ENCODE data around the gene BLTP2.
A peak's percentile ranks its signal among the peaks of the same experiment; 100 is the strongest.

BLTP2 gene

DNA sequence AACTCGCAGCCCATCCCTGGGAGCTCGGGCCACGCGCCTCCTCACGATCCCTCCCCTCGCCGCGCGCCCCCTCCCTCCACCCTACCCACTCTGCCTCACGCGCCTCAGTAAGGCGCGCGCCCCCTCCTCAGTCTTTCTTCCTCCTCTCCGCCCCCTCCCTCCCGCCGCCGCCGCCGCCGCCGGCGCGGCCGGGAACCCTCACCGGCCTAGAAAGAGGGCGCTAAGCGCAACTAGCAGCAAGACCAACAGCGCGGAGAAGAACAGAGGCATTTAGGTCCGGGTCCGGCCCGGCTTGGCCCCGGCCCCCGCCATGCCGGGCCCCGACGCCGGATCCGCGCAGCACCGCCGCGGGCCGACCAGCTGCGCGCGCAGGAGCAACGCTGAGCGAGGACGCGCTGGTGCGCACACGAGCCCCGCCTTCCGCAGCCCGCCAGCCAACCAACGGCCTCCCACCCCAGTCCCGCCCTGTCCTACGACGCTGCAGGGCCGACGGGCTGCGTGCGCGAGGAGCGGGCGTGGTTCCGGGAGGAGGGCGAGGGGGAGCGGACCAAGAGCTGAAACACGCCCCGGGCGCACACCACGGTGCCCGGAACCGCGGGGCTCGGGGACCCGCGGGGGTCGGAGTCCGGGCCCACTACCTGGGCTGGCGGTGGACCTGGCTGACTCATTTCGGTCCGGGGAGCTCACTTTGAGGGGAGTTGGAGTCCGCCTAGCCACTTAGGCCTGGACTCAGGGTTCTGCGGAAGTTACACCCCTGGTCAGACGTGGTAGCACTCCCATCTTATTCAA is at the start of gene BLTP2:
TSS of gene BLTP2 (minus strand) at position 372 of the 789 bp plus-strand sequence. CDS start at position 270, 102 bp downstream.
- Mint-ChIP-seq H3K36me3 (ENCODE audit: low read depth) (peaks cover 39% of the 10 kb centered on the region), H3K4me1 (ENCODE audit: low read depth) (peaks cover 36% of the 10 kb centered on the region), H3K27ac (peak within 1 kb of the TSS; percentile 91), H3K27me3 (ENCODE audit: low read depth) (no peaks in the 10 kb centered on the region), H3K9me3 (no peaks in the 10 kb centered on the region), H3K4me3 (peak within 1 kb of the TSS; percentile 89)

DNA sequence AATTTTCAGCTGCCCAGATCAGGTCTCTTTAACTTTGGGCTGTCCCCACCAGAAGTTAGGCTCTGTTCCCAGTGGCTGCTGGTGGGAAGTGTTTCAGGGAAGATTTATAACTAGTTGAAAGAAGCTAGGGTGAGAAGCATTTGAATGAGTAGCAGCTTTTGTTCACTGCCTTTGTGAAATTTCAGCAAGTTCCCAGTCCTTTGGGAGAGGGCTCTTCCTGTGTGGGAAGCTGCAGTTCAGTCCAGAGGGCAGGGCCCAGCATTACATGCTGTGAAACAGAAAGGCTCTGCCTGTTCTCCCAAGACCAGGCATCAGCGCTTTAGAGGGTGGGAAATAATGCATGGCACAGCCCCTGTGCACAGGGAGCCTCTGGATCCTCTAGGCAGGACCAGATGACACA is 48.9 kb upstream of the BLTP2 start:
- H3K4me1 Mint-ChIP-seq (ENCODE audit: low read depth): no peaks in the 10 kb centered on the region
- H3K36me3 Mint-ChIP-seq (ENCODE audit: low read depth): peaks cover 49% of the 10 kb centered on the region
- H3K27ac Mint-ChIP-seq: no peak overlapping the region
- H3K27me3 Mint-ChIP-seq (ENCODE audit: low read depth): no peaks in the 10 kb centered on the region
- H3K9me3 Mint-ChIP-seq: no peaks in the 10 kb centered on the region
- H3K4me3 Mint-ChIP-seq: no peak overlapping the region

DNA sequence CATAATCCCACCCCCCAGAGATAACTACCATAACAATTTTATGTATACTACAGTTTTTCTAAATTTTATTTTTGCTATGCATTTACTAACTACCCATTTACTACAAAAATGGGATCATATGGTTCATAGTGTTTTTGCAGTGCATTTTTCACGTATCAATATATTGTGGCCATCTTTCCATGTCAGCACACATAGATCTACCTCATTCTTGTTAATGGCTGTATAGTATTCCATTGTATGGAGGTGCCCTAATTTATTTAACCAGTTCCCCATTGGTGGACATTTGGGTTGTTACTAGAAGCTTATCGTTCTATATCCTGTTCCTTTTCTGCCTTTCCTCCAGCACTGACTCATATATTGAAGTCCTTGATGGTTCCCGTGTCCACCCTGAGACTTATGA is 44.1 kb upstream of the BLTP2 start:
- Mint-ChIP-seq H3K4me3 (no peak overlapping the region), H3K9me3 (no peaks in the 10 kb centered on the region), H3K27ac (no peak overlapping the region), H3K36me3 (ENCODE audit: low read depth) (peaks cover 65% of the 10 kb centered on the region), H3K4me1 (ENCODE audit: low read depth) (no peaks in the 10 kb centered on the region), H3K27me3 (ENCODE audit: low read depth) (no peaks in the 10 kb centered on the region)

DNA sequence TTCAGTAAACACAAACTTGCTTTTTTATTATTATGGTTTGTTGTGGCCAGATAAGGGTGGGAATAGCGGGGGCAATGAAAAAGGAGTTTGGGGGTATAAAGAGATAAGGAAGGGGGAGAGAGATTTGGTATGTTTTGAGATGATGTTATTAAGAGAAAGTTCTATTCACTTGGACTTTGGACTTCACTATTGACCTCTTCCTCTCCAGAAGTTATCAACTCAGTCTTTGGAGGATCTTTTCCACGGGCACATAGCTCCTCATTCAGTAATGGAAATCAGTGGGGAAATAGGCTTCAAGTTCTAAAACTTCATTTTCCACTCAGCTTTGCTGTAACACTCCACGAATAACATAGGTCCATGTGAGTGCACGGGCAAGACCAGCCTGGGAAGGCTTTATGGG is 43.5 kb upstream of the BLTP2 start:
- no peaks in the 10 kb centered on the region for H3K27me3 Mint-ChIP-seq (ENCODE audit: low read depth)
- no peaks in the 10 kb centered on the region for H3K4me1 Mint-ChIP-seq (ENCODE audit: low read depth)
- peaks cover 63% of the 10 kb centered on the region for H3K36me3 Mint-ChIP-seq (ENCODE audit: low read depth)
- no peaks in the 10 kb centered on the region for H3K9me3 Mint-ChIP-seq
- no peak overlapping the region for H3K4me3 Mint-ChIP-seq
- H3K27ac Mint-ChIP-seq: no peak overlapping the region

DNA sequence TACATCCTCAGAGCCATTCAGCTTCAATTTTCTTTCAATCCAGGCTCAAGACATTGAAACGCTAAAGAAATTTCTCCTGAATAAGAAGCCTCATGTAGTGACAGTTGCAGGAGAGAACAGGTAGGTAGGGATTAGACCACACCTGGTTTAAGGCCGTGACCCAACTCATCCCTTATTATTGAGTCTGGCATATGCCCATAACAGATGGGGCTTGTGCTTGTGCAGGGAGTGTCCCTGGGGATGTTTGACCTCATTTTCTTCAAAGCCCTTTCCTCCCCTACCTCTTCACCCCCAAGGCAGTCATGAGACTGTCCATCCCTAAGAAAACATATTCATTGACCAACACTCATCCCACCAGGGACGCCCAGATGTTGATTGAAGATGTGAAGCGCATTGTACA is 41.3 kb upstream of the BLTP2 start:
- no peaks in the 10 kb centered on the region for H3K4me1 Mint-ChIP-seq (ENCODE audit: low read depth)
- H3K36me3 Mint-ChIP-seq (ENCODE audit: low read depth): peaks cover 70% of the 10 kb centered on the region
- no peak overlapping the region for H3K4me3 Mint-ChIP-seq
- no peaks in the 10 kb centered on the region for H3K9me3 Mint-ChIP-seq
- H3K27ac Mint-ChIP-seq: no peak overlapping the region
- no peaks in the 10 kb centered on the region for H3K27me3 Mint-ChIP-seq (ENCODE audit: low read depth)

DNA sequence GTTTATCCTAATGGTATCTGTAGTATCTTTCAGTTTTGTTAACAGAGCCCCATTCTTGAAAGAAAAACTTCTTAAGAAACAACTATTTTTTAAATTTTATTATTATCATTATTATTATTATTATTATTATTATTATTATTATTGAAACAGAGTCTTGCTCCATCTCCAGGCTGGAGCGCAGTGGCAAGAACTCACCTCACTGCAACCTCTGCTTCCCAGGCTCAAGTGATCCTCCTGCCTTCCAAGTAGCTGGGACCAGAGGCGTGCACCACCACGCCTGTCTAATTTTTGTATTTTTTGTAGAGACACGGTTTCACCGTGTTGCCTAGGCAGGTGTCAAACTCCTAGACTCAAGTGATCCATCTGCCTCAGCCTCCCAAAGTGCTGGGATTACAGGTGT is 40.4 kb upstream of the BLTP2 start:
- H3K36me3 Mint-ChIP-seq (ENCODE audit: low read depth): peaks cover 66% of the 10 kb centered on the region
- no peaks in the 10 kb centered on the region for H3K9me3 Mint-ChIP-seq
- no peaks in the 10 kb centered on the region for H3K27me3 Mint-ChIP-seq (ENCODE audit: low read depth)
- no peak overlapping the region for H3K27ac Mint-ChIP-seq
- H3K4me3 Mint-ChIP-seq: no peak overlapping the region
- H3K4me1 Mint-ChIP-seq (ENCODE audit: low read depth): no peaks in the 10 kb centered on the region

DNA sequence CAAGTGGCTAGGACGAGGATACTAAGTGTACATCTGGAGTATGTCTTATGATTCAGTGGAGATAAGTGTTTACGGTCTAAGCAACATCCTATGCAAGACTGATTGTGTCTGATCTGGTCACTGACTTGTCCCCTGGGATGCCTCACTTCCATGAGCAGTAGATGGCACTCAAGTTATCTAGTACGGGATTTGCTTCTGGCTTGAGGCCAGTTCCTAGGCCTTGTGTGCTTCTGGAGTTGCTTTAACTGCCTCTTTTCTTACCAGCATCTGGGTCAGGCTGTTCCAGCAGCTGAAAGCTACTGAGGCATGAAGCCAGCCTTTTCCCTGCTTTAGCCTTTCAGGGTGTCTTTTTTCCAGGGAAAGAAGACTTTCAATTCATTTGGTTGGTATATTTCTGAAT is 40.0 kb upstream of the BLTP2 start:
- H3K36me3 Mint-ChIP-seq (ENCODE audit: low read depth): peaks cover 62% of the 10 kb centered on the region
- no peaks in the 10 kb centered on the region for H3K27me3 Mint-ChIP-seq (ENCODE audit: low read depth)
- no peaks in the 10 kb centered on the region for H3K4me1 Mint-ChIP-seq (ENCODE audit: low read depth)
- H3K9me3 Mint-ChIP-seq: no peaks in the 10 kb centered on the region
- H3K4me3 Mint-ChIP-seq: no peak overlapping the region
- no peak overlapping the region for H3K27ac Mint-ChIP-seq

DNA sequence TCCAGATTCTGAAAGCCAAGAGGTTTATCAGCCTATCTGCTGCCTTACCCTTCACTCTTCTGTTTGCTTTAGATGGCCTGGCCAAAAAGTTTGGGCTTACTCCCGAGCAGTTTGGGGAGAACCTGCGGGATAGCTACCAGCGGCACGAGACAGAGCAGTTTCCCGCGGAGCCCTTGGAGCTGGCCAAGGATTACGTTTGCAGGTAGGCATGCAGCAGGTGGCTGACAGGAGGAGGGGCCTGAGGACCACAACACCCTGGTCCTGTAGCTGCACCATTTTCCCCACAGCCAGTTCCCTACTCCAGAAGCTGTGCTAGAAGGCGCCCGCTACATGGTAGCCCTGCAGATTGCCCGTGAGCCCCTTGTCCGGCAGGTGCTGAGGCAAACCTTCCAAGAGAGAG is 37.7 kb upstream of the BLTP2 start:
- no peaks in the 10 kb centered on the region for H3K4me1 Mint-ChIP-seq (ENCODE audit: low read depth)
- H3K9me3 Mint-ChIP-seq: no peaks in the 10 kb centered on the region
- no peaks in the 10 kb centered on the region for H3K27me3 Mint-ChIP-seq (ENCODE audit: low read depth)
- no peak overlapping the region for H3K27ac Mint-ChIP-seq
- peaks cover 50% of the 10 kb centered on the region for H3K36me3 Mint-ChIP-seq (ENCODE audit: low read depth)
- H3K4me3 Mint-ChIP-seq: no peak overlapping the region

DNA sequence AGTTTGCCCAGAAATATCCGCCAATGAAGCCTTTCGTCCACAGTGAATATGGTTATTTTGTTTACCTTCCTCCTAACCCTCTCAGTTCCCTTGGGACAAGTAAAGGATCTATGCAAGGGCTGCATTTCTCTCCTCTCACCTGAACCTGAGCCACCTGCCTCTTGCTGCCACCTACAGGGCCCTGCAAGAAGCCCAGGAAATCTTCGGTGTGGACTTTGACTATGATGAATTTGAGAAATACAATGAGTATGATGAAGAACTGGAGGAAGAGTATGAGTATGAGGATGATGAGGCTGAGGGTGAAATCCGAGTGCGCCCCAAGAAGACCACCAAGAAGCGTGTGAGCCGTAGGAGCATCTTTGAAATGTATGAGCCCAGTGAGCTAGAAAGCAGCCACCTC is 31.0 kb upstream of the BLTP2 start:
- Mint-ChIP-seq H3K27me3 (ENCODE audit: low read depth) (no peaks in the 10 kb centered on the region), H3K9me3 (no peaks in the 10 kb centered on the region), H3K4me3 (no peak overlapping the region), H3K36me3 (ENCODE audit: low read depth) (peaks cover 53% of the 10 kb centered on the region), H3K4me1 (ENCODE audit: low read depth) (peaks cover 3% of the 10 kb centered on the region), H3K27ac (no peak overlapping the region)

DNA sequence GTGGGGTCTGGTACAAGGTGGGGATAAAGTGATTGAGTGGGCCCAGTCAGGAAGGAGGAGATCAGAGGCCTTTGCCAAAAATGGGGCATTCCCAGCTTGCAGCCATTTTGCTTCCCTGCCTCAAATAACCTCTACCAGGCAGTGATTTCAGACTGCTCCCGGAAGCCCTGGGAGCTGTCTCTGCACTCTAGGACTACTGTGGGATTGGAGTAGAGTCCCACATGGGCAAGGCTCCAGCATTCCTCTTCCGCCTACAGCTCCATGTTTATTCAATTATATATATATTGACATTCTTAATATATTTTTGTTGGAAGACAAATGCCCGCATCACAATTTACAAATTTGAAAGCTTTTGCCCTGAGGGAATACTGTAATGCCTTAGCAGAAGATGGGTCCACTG is 30.5 kb upstream of the BLTP2 start:
- Mint-ChIP-seq H3K9me3 (no peaks in the 10 kb centered on the region), H3K27me3 (ENCODE audit: low read depth) (no peaks in the 10 kb centered on the region), H3K4me1 (ENCODE audit: low read depth) (peaks cover 5% of the 10 kb centered on the region), H3K4me3 (no peak overlapping the region), H3K36me3 (ENCODE audit: low read depth) (peaks cover 56% of the 10 kb centered on the region), H3K27ac (no peak overlapping the region)

DNA sequence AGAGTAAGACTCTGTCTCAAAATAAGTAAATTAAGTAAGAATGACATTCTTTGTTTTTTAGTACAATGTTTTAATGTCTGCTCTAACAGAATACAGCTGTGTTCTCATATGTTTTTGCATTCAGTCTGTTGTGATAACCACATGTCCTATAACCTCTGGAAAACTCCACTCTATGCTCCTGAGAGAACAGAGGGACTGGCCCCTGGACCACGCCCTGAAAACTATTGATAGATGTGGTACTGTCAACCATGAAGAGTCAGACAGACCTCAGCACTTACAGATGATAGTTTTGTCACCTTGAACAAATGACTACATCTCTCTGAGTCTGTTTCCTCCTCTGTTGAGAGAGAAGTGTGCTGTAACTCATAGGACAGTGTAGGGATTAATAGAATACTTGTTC is 25.0 kb upstream of the BLTP2 start:
- H3K4me3 Mint-ChIP-seq: no peak overlapping the region
- H3K4me1 Mint-ChIP-seq (ENCODE audit: low read depth): peaks cover 22% of the 10 kb centered on the region
- no peak overlapping the region for H3K27ac Mint-ChIP-seq
- peaks cover 38% of the 10 kb centered on the region for H3K36me3 Mint-ChIP-seq (ENCODE audit: low read depth)
- H3K27me3 Mint-ChIP-seq (ENCODE audit: low read depth): no peaks in the 10 kb centered on the region
- H3K9me3 Mint-ChIP-seq: no peaks in the 10 kb centered on the region

DNA sequence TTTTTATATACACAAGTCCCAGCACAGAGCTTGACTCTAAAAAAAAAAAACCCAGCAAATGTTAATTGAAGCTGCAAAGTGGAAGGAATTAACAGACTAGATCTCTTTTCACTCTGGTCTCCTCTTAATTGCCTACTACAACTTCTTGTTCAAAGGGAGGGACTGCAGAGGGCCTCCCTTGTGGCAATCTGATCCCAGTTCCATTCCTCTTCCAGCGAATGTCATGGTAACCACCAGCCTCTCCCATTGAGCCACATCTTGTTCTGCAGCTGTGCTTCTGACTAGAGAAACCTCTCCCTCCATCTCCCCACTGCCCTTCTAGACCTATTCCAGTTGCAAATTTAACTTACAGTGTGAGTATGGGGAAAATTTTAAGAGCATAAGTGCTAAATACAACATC is 22.9 kb upstream of the BLTP2 start:
- H3K4me1 Mint-ChIP-seq (ENCODE audit: low read depth): peaks cover 38% of the 10 kb centered on the region
- no peaks in the 10 kb centered on the region for H3K9me3 Mint-ChIP-seq
- H3K36me3 Mint-ChIP-seq (ENCODE audit: low read depth): peaks cover 32% of the 10 kb centered on the region
- peak overlapping the region; percentile 28 for H3K27ac Mint-ChIP-seq
- H3K4me3 Mint-ChIP-seq: no peak overlapping the region
- no peaks in the 10 kb centered on the region for H3K27me3 Mint-ChIP-seq (ENCODE audit: low read depth)

DNA sequence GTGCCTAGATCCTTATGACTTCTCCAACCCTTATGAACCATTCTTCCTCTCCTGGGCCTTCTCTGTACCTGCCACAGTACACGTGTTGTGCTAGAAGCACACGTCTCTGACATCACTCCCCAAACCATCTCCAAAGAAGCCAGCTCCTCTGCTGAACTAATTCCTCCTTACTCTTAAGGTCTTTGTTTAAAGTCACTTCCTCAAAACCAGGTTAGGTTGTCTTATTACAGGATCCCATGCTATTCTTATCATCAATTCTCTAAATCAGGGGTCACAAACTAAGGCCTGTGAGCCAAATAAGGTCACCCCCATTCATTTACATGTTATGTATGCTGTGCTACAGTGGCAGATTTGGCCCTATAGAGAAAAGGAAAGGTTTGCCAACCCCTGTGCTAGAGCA is 21.0 kb upstream of the BLTP2 start:
- H3K27me3 Mint-ChIP-seq (ENCODE audit: low read depth): no peaks in the 10 kb centered on the region
- H3K36me3 Mint-ChIP-seq (ENCODE audit: low read depth): peaks cover 25% of the 10 kb centered on the region
- H3K9me3 Mint-ChIP-seq: no peaks in the 10 kb centered on the region
- H3K27ac Mint-ChIP-seq: peak overlapping the region; percentile 12
- peaks cover 40% of the 10 kb centered on the region for H3K4me1 Mint-ChIP-seq (ENCODE audit: low read depth)
- no peak overlapping the region for H3K4me3 Mint-ChIP-seq

DNA sequence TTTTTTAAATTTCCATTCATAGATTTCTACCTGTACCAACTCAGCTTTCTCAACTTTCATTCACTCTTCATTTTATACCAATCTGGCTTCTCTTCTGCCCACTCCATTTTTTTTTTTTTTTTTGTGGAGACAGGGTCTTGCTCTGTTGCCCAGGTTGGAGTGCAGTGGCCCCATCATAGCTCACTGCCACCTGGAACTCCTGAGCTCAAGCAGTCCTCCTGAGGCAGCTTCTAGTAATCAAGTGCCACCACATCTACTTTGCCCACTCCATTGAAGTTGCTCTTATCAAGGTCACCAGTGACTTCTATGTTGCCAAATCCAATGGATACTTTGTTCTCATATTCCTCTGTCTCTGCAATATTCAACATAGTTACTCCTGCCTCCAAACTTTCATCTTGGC is 18.8 kb upstream of the BLTP2 start:
- Mint-ChIP-seq H3K27me3 (ENCODE audit: low read depth) (no peaks in the 10 kb centered on the region), H3K27ac (peak overlapping the region; percentile 99), H3K4me1 (ENCODE audit: low read depth) (peaks cover 49% of the 10 kb centered on the region), H3K9me3 (no peaks in the 10 kb centered on the region), H3K4me3 (peak overlapping the region; percentile 100), H3K36me3 (ENCODE audit: low read depth) (peaks cover 33% of the 10 kb centered on the region)

DNA sequence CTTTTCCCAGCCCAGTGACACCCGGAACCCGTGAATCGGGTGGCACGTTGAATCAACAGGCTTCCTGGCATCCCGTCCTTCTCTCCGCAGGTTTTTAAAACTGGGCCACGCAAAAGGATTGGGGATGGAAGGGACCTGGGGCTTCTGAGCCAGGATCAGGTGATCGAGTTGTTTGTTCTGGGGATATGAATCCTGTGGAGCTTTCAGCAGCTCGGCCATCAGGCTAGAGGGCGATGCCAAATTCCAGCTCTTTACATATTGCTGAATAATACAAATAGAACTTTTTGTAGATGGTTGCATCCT is 17.5 kb upstream of the BLTP2 start:
- peak overlapping the region; percentile 99 for H3K27ac Mint-ChIP-seq
- peaks cover 40% of the 10 kb centered on the region for H3K36me3 Mint-ChIP-seq (ENCODE audit: low read depth)
- no peaks in the 10 kb centered on the region for H3K9me3 Mint-ChIP-seq
- no peaks in the 10 kb centered on the region for H3K27me3 Mint-ChIP-seq (ENCODE audit: low read depth)
- H3K4me3 Mint-ChIP-seq: peak overlapping the region; percentile 100
- H3K4me1 Mint-ChIP-seq (ENCODE audit: low read depth): peaks cover 43% of the 10 kb centered on the region

All from T-helper 1 cell treated with Interleukin-12 subunit alpha and Interleukin-12 subunit beta and Interleukin-4 antibody, amounts not matched to agents 30 μg/mL and 1 μg/mL, for 36 hours (primary cell).